MM.1S (cell line): ENCODE results near the gene DCST2.

Experiments used
- EZH2 ChIP-seq: fragments of 300-600 bp; sonication (generic); optimal IDR thresholded peaks from 2 replicates; pipeline ENCODE3; 2017; ENCODE audit warnings: low read depth, mild to moderate bottlenecking, antibody characterized with exemption, low read length, mixed read lengths
- EZH2phosphoT487 ChIP-seq: fragments of 300-600 bp; sonication (generic); IDR thresholded peaks from 2 replicates; pipeline ENCODE4 v1.6.1; 2018; ENCODE audit warnings: antibody characterized with exemption, low read length
- TF ChIP-seq, protein P1 (sequence below): fragments of 300-600 bp; sonication (generic); IDR thresholded peaks from 2 replicates; pipeline ENCODE4 v1.5.1; 2016; ENCODE audit warnings: antibody characterized with exemption, low read length, mixed read lengths

DNA sequence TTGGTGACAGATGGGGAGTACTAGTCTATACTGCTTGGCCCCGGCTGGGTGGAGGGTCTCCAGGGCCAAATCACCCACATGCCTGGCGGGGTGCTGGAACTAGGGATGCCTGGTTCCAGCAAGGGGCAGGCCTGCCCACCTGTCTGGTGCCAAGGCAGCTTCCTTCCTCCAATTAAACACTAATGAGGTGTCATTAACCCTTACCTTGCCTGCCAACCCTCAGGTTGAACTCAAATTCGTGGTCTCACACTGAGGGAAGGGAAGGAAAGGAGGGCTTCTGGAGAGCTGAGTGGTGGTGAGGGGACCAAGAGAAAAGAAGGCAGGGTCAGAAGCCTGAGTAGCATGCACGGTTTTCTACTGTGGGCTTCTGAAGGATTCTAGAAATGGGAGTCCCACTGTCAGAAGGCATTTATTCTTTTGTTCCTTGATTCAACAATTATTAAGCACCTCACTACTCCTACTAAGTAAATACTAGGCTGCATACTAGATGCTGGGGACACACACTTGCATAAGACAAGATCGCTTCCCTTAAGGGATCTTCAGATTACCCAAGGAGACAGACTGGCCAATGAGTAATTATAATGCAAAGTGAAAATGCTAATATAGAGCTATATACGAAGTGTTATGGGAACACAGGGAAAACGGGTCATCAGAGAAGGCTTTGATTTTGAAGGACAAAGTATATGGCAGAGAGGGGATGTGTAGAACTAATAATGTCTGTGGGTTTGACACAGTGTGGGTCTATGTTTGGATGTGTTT is 39.1 kb upstream of the DCST2 start:
- TF ChIP-seq, protein P1, sequence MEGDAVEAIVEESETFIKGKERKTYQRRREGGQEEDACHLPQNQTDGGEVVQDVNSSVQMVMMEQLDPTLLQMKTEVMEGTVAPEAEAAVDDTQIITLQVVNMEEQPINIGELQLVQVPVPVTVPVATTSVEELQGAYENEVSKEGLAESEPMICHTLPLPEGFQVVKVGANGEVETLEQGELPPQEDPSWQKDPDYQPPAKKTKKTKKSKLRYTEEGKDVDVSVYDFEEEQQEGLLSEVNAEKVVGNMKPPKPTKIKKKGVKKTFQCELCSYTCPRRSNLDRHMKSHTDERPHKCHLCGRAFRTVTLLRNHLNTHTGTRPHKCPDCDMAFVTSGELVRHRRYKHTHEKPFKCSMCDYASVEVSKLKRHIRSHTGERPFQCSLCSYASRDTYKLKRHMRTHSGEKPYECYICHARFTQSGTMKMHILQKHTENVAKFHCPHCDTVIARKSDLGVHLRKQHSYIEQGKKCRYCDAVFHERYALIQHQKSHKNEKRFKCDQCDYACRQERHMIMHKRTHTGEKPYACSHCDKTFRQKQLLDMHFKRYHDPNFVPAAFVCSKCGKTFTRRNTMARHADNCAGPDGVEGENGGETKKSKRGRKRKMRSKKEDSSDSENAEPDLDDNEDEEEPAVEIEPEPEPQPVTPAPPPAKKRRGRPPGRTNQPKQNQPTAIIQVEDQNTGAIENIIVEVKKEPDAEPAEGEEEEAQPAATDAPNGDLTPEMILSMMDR = no peak
- TF ChIP-seq EZH2phosphoT487 (no peak), EZH2 (no peak)
